Activated naive CD8-positive, alpha-beta T cell (primary cell): ENCODE results near the gene DUSP28.
A peak's percentile ranks its signal among the peaks of the same experiment; 100 is the strongest.
"Not testable (repeated sequence)": the region's sequence is repeated elsewhere in the genome, so short reads cannot be mapped to it uniquely, and the experiment has no call there.

ENCODE experiments used
- H3K27ac Mint-ChIP-seq: one replicate; pipeline ENCODE4 v1.8.0; 2021; ENCODE audit warnings: mixed read lengths
- H3K27me3 Mint-ChIP-seq: one replicate; pipeline ENCODE4 v1.8.0; 2021; ENCODE audit warnings: mixed read lengths
- H3K36me3 Mint-ChIP-seq: one replicate; pipeline ENCODE4 v1.8.0; 2021; ENCODE audit warnings: mixed read lengths
- H3K4me1 Mint-ChIP-seq: one replicate; pipeline ENCODE4 v1.8.0; 2021; ENCODE audit warnings: low read depth, mixed read lengths
- H3K4me3 Mint-ChIP-seq: one replicate; pipeline ENCODE4 v1.8.0; 2021; ENCODE audit warnings: mild to moderate bottlenecking, mixed read lengths
- H3K9me3 Mint-ChIP-seq: one replicate; pipeline ENCODE4 v1.8.0; 2021; ENCODE audit warnings: low read depth, mixed read lengths

The DUSP28 gene, protein sequence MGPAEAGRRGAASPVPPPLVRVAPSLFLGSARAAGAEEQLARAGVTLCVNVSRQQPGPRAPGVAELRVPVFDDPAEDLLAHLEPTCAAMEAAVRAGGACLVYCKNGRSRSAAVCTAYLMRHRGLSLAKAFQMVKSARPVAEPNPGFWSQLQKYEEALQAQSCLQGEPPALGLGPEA

GRCh38 chr2:240560084-240560479 is at the start of gene DUSP28:
DUSP28 (plus strand) TSS chr2:240560357; CDS start chr2:240560685, 328 bp downstream.
- peaks cover 69% of the 10 kb centered on the region for H3K4me1 Mint-ChIP-seq
- no peaks in the 10 kb centered on the region for H3K27me3 Mint-ChIP-seq
- peak within 1 kb of the TSS; percentile 93 for H3K4me3 Mint-ChIP-seq
- peak within 1 kb of the TSS; percentile 95 for H3K27ac Mint-ChIP-seq
- no peaks in the 10 kb centered on the region for H3K9me3 Mint-ChIP-seq
- H3K36me3 Mint-ChIP-seq = peaks cover 14% of the 10 kb centered on the region

DNA sequence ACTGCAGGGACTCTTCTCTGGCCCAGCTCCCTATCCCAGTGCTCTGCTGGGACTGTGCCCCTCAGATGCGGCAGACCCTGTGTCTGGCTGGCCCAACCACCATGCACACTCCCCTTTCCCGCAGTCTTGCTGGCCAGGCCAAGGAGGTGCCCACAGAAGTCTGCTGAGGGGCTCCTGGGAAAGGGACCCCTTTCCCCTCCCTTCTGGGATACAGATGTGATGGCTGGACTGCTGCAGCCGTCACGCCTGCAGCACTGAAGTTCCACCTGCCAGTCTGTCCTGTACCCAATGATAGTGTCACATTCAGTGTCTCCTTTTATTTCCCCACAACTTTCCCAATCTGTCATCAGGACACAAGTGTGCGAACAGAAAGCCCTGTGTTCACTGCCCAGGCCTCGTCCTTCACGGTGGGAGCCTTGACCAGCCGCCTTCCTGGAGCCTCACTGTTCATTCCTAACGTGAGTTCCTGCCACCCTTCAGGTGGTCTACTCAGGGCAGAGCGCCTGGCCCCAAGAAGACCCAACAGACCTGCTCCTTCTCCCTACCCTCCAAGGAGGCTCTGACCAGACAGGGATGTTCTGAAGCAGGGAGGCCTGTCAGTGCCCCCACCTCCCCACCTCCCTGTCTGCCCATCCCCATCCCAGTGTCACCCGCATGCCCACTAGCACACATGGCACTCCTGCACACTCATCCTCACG is 49.5 kb upstream of the DUSP28 start:
- Mint-ChIP-seq H3K4me3 (no peak overlapping the region), H3K9me3 (no peaks in the 10 kb centered on the region), H3K27me3 (no peaks in the 10 kb centered on the region), H3K36me3 (peaks cover 18% of the 10 kb centered on the region), H3K4me1 (peaks cover 10% of the 10 kb centered on the region), H3K27ac (no peak overlapping the region)

- peaks cover 10% of the 10 kb centered on the region for H3K4me1 Mint-ChIP-seq
- H3K27me3 Mint-ChIP-seq = no peaks in the 10 kb centered on the region
- no peaks in the 10 kb centered on the region for H3K9me3 Mint-ChIP-seq
- H3K36me3 Mint-ChIP-seq = peaks cover 18% of the 10 kb centered on the region
- H3K27ac Mint-ChIP-seq = no peak overlapping the region
- H3K4me3 Mint-ChIP-seq = no peak overlapping the region
These were observed 48.6 kb upstream of the DUSP28 start for GRCh38 chr2:240511351-240512108.

GRCh38 chr2:240512109-240512485 is 48.1 kb upstream of the DUSP28 start:
- Mint-ChIP-seq H3K4me1 (peaks cover 10% of the 10 kb centered on the region), H3K9me3 (no peaks in the 10 kb centered on the region), H3K36me3 (peaks cover 18% of the 10 kb centered on the region), H3K27me3 (no peaks in the 10 kb centered on the region), H3K4me3 (no peak overlapping the region), H3K27ac (no peak overlapping the region)

- peaks cover 10% of the 10 kb centered on the region for H3K4me1 Mint-ChIP-seq
- no peak overlapping the region for H3K4me3 Mint-ChIP-seq
- H3K27me3 Mint-ChIP-seq = no peaks in the 10 kb centered on the region
- H3K27ac Mint-ChIP-seq = no peak overlapping the region
- H3K9me3 Mint-ChIP-seq = no peaks in the 10 kb centered on the region
- H3K36me3 Mint-ChIP-seq = peaks cover 18% of the 10 kb centered on the region
These were observed 47.3 kb upstream of the DUSP28 start for GRCh38 chr2:240512666-240513535.

DNA sequence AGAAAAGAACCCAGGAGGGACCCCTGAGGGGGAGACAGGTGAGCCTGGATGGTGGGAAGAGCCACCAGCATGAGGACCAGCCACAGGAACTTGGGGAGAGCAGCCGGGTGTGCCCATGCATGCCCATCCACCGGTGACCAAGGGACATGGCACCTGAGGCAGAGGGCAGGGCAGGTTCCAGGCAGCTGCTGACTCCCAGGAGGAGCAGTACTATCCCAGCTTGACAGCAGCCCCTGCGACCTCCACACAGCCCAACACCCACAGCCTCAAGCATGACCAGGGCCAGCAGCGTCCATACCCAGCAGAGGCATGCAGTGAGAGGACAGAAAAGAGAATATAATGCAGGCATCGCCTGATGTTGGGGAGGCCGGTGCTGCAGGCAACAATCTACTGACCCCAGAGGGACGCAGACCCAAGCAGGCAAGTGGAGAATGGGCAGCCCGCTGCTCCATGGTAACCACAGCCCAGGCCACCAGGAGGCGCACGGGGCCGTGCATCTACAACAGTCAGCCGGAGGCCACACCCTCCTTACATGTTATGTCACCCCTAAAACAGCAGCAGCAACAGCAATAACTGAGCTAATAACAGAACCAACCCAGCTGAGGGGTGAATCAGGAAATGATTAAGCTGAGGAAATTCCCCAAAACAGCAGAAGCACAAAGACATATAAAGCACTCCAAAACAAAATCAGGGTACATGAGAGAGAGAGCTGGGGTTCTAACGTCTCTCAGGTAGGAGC is 46.4 kb upstream of the DUSP28 start:
- Mint-ChIP-seq H3K27me3 (no peaks in the 10 kb centered on the region), H3K4me1 (peaks cover 10% of the 10 kb centered on the region), H3K27ac (peak overlapping the region; percentile 35), H3K4me3 (peak overlapping the region; percentile 3), H3K9me3 (no peaks in the 10 kb centered on the region), H3K36me3 (peaks cover 15% of the 10 kb centered on the region)

DNA sequence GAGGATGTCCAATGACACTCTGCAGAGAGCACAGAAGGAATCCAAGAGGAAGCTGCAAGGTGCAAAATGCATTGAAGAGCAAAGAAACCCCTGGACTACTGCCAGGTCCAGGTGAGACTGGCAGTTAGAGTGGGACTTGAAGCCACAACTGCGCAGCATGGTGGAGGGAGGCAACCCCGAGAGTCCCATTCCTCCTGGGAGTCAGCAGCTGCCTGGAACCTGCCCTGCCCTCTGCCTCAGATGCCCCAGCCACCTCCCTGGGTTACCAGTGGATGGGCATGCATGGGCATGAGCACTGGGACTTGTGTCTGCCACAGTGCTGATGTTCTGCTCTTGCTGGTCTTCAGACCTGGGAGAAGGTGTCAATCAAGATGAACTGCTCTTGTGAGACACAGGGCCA is 45.5 kb upstream of the DUSP28 start:
- H3K9me3 Mint-ChIP-seq = no peaks in the 10 kb centered on the region
- H3K27me3 Mint-ChIP-seq = no peaks in the 10 kb centered on the region
- peaks cover 10% of the 10 kb centered on the region for H3K4me1 Mint-ChIP-seq
- no peak overlapping the region for H3K4me3 Mint-ChIP-seq
- peaks cover 10% of the 10 kb centered on the region for H3K36me3 Mint-ChIP-seq
- H3K27ac Mint-ChIP-seq = no peak overlapping the region

GRCh38 chr2:240517342-240517741 is 42.8 kb upstream of the DUSP28 start:
- no peaks in the 10 kb centered on the region for H3K27me3 Mint-ChIP-seq
- H3K36me3 Mint-ChIP-seq = peaks cover 9% of the 10 kb centered on the region
- no peak overlapping the region for H3K27ac Mint-ChIP-seq

GRCh38 chr2:240518981-240519380 is 41.2 kb upstream of the DUSP28 start:
- H3K4me3 Mint-ChIP-seq = no peak overlapping the region
- H3K36me3 Mint-ChIP-seq = peaks cover 17% of the 10 kb centered on the region
- H3K9me3 Mint-ChIP-seq = no peaks in the 10 kb centered on the region
- H3K4me1 Mint-ChIP-seq = peaks cover 8% of the 10 kb centered on the region
- no peak overlapping the region for H3K27ac Mint-ChIP-seq
- no peaks in the 10 kb centered on the region for H3K27me3 Mint-ChIP-seq

More at GRCh38 chr2:240517342-240517741, 42.8 kb upstream of the DUSP28 start:
- Mint-ChIP-seq H3K4me1 (peaks cover 14% of the 10 kb centered on the region), H3K4me3 (no peak overlapping the region), H3K9me3 (no peaks in the 10 kb centered on the region)

GRCh38 chr2:240519396-240520129 is 40.6 kb upstream of the DUSP28 start:
- H3K27me3 Mint-ChIP-seq = no peaks in the 10 kb centered on the region
- H3K4me1 Mint-ChIP-seq = peaks cover 4% of the 10 kb centered on the region
- no peak overlapping the region for H3K4me3 Mint-ChIP-seq
- H3K27ac Mint-ChIP-seq = no peak overlapping the region
- H3K9me3 Mint-ChIP-seq = no peaks in the 10 kb centered on the region
- peaks cover 20% of the 10 kb centered on the region for H3K36me3 Mint-ChIP-seq

- Mint-ChIP-seq H3K27ac (no peak overlapping the region), H3K27me3 (no peaks in the 10 kb centered on the region), H3K36me3 (peaks cover 25% of the 10 kb centered on the region), H3K4me3 (no peak overlapping the region), H3K4me1 (peaks cover 4% of the 10 kb centered on the region), H3K9me3 (peaks cover 4% of the 10 kb centered on the region)
These were observed 39.8 kb upstream of the DUSP28 start for GRCh38 chr2:240520130-240520973.

- no peaks in the 10 kb centered on the region for H3K27me3 Mint-ChIP-seq
- no peak overlapping the region for H3K4me3 Mint-ChIP-seq
- H3K27ac Mint-ChIP-seq = no peak overlapping the region
- H3K4me1 Mint-ChIP-seq = peaks cover 4% of the 10 kb centered on the region
- peaks cover 29% of the 10 kb centered on the region for H3K36me3 Mint-ChIP-seq
- peaks cover 4% of the 10 kb centered on the region for H3K9me3 Mint-ChIP-seq
These were observed 39.2 kb upstream of the DUSP28 start for GRCh38 chr2:240520974-240521350.

- peaks cover 34% of the 10 kb centered on the region for H3K36me3 Mint-ChIP-seq
- not testable (repeated sequence) for H3K9me3 Mint-ChIP-seq, H3K4me1 Mint-ChIP-seq, H3K4me3 Mint-ChIP-seq, H3K27ac Mint-ChIP-seq, H3K27me3 Mint-ChIP-seq
These were observed 38.3 kb upstream of the DUSP28 start for GRCh38 chr2:240521885-240522284.
